ENCODE measurements around the gene TMEM126B. TPM values are rescaled to one million over a fixed set of nuclear protein-coding genes. Genes with fewer than 3 reads are reported as not detected.

Gene TMEM126B
- total RNA-seq, 1 experiment from 2014 or later: 50.4 TPM

DNA sequence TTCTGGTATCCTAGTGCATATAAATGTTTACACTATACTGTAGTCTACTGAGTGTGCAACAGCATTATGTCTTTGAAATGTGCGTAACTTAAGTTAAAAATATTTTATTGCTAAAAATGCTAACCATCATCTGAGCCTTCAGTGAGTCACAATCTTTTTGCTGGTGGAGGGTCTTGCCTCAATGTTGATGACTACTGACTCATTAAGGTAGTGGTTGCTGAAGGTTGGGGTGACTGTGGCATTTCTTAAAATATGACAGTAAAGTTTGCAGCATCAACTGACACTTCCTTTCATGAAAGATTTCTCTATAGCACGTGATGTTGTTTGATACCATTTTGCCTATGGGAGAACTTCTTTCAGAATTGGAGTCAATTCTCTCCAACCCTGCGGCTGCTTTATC is 45.0 kb downstream of the TMEM126B start:
- intact Hi-C loops (cut with micrococcal nuclease): no loop called here
- H3K27me3 Mint-ChIP-seq (ENCODE audit: insufficient read depth, unreplicated experiment): no peaks in the 10 kb centered on the region
- no TSS peak for BruUV-seq (replicated peaks)
- no peak overlapping the region for H3K4me3 Mint-ChIP-seq (ENCODE audit: unreplicated experiment)
- TF ChIP-seq, protein P1, sequence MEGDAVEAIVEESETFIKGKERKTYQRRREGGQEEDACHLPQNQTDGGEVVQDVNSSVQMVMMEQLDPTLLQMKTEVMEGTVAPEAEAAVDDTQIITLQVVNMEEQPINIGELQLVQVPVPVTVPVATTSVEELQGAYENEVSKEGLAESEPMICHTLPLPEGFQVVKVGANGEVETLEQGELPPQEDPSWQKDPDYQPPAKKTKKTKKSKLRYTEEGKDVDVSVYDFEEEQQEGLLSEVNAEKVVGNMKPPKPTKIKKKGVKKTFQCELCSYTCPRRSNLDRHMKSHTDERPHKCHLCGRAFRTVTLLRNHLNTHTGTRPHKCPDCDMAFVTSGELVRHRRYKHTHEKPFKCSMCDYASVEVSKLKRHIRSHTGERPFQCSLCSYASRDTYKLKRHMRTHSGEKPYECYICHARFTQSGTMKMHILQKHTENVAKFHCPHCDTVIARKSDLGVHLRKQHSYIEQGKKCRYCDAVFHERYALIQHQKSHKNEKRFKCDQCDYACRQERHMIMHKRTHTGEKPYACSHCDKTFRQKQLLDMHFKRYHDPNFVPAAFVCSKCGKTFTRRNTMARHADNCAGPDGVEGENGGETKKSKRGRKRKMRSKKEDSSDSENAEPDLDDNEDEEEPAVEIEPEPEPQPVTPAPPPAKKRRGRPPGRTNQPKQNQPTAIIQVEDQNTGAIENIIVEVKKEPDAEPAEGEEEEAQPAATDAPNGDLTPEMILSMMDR (IDR thresholded peaks at IDR 0.05; ENCODE audit: unreplicated experiment): no peak
- no peak overlapping the region for H3K27ac Mint-ChIP-seq (ENCODE audit: low read depth, unreplicated experiment)
- CTCF ChIA-PET: no interaction called here
- H3K9me3 Mint-ChIP-seq (ENCODE audit: unreplicated experiment): no peaks in the 10 kb centered on the region
- H3K36me3 Mint-ChIP-seq (ENCODE audit: insufficient read depth, unreplicated experiment): no peaks in the 10 kb centered on the region
- no peak for DNase-seq (ENCODE audit: unreplicated experiment)
- POLR2A ChIA-PET: no interaction called here
- no peaks in the 10 kb centered on the region for H3K4me1 Mint-ChIP-seq (ENCODE audit: insufficient read depth, unreplicated experiment)

DNA sequence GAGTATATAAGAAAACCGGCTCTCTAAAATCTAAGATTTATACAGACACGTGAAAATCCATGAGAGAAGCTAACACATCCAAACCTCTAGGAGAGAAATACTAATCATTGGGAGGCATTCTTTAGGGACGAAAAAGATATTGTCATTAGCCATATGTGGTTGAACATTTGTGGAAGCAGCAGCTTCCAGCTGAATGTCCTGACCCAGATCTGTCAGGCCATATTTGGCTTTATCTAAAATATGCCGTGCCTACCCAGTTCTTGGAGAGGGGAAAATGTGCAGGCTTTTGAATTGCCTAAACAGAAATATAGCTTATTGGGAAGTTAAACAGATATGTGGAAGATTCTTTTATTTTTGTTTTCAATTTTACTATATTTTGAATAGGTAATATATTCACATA is 51.2 kb downstream of the TMEM126B start:
- Mint-ChIP-seq H3K27ac (ENCODE audit: low read depth, unreplicated experiment) (no peak overlapping the region), H3K27me3 (ENCODE audit: insufficient read depth, unreplicated experiment) (no peaks in the 10 kb centered on the region), H3K4me1 (ENCODE audit: insufficient read depth, unreplicated experiment) (no peaks in the 10 kb centered on the region), H3K4me3 (ENCODE audit: unreplicated experiment) (no peak overlapping the region), H3K36me3 (ENCODE audit: insufficient read depth, unreplicated experiment) (no peaks in the 10 kb centered on the region), H3K9me3 (ENCODE audit: unreplicated experiment) (no peaks in the 10 kb centered on the region)
- ChIA-PET CTCF (interaction anchor here (0.7 to 1.5 kb wide), 3 partner anchors 10 to 110 kb away, joined by 3 to 5 read pairs (median 3); no protein-coding TSS in a partner anchor), POLR2A (interaction anchor here (1.2 kb wide), 1 partner anchor 10 kb away, joined by 3 read pairs; no protein-coding TSS in a partner anchor)
- no peak for DNase-seq (ENCODE audit: unreplicated experiment)
- intact Hi-C loops (cut with micrococcal nuclease): no loop called here
- TF ChIP-seq, protein P1 (IDR thresholded peaks at IDR 0.05; ENCODE audit: unreplicated experiment): no peak
- no TSS peak for BruUV-seq (replicated peaks)

DNA sequence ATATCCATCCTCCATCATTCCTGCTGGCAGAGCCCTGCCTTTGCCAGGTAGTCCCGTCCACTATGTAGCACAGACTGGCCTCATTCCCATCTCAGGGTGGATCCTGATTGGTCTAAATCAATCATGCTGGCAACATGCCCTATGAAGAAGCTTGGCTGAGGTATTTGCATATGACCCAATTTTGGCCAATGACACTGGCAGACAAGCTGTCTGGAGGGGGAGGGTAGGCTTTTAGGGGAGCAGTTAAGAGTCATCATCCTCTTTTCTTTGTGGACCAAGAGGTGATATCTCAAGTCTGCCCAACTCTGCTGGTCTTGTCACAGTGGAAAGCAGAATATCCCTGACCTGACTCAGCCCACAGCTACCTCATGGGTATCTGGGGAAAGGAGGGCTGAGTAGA is 52.5 kb downstream of the TMEM126B start:
- intact Hi-C loops (cut with micrococcal nuclease): no loop called here
- DNase-seq (ENCODE audit: unreplicated experiment): no peak
- H3K27me3 Mint-ChIP-seq (ENCODE audit: insufficient read depth, unreplicated experiment): no peaks in the 10 kb centered on the region
- no peak overlapping the region for H3K27ac Mint-ChIP-seq (ENCODE audit: low read depth, unreplicated experiment)
- BruUV-seq (replicated peaks): no TSS peak
- H3K4me3 Mint-ChIP-seq (ENCODE audit: unreplicated experiment): no peak overlapping the region
- H3K36me3 Mint-ChIP-seq (ENCODE audit: insufficient read depth, unreplicated experiment): no peaks in the 10 kb centered on the region
- ChIA-PET POLR2A (interaction anchor here (1.0 to 1.4 kb wide), 2 partner anchors 16 to 30 kb away, joined by 3 to 4 read pairs; partner anchors contain the start of gene CREBZF), CTCF (no interaction called here)
- H3K9me3 Mint-ChIP-seq (ENCODE audit: unreplicated experiment): no peaks in the 10 kb centered on the region
- H3K4me1 Mint-ChIP-seq (ENCODE audit: insufficient read depth, unreplicated experiment): no peaks in the 10 kb centered on the region
- TF ChIP-seq, protein P1 (IDR thresholded peaks at IDR 0.05; ENCODE audit: unreplicated experiment): no peak

DNA sequence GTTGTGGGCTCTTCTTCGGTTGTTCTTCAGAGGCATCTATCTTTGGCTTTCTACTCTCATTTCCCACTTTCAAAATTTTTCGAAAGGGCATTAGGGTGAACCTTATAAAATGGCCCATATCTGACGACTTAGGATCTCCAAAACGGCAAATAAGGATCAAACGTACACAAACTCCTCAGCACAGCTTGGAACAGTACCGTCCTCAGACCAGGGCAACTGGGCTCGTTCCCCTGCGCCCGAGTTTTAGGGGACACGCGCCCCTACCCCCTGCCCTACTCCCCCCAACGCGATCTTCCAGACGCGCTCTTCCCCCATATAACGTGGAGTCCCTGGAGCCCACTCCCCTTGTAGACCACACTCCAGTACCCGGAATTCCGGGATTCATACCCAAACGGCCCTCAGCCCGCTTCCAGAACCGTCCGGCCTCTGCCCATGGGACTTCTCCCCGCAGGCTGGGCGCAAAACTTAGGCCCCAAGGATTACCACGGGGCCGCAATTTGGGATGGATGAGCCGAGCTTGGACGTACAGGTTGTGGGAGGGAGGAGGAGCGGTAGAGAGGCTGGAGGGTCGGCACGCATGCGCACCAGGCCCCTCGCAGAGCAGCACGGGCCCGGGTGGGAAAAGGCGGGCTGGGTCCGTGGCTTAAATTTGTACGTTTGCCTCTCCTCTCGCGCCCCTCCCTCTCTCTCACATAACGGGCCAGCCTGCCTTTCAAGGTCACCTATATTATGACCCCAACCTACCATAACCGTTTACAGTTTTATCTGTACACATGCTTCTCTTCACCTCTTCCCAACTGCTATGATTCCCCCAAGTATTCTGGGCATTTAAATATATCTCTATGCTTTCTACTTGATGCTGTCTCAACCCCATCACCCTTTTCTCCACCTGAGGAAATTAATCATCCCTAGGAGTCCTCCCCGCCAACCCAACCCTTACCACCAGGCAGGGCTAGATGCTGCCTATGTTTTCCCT is 54.2 kb downstream of the TMEM126B start:
- intact Hi-C loops (cut with micrococcal nuclease): no loop called here
- ChIA-PET CTCF (no interaction called here), POLR2A (no interaction called here)
- no peak overlapping the region for H3K27ac Mint-ChIP-seq (ENCODE audit: low read depth, unreplicated experiment)
- no peaks in the 10 kb centered on the region for H3K4me1 Mint-ChIP-seq (ENCODE audit: insufficient read depth, unreplicated experiment)
- TF ChIP-seq, protein P1 (IDR thresholded peaks at IDR 0.05; ENCODE audit: unreplicated experiment): no peak
- H3K27me3 Mint-ChIP-seq (ENCODE audit: insufficient read depth, unreplicated experiment): no peaks in the 10 kb centered on the region
- no TSS peak for BruUV-seq (replicated peaks)
- H3K4me3 Mint-ChIP-seq (ENCODE audit: unreplicated experiment): no peak overlapping the region
- no peaks in the 10 kb centered on the region for H3K9me3 Mint-ChIP-seq (ENCODE audit: unreplicated experiment)
- no peak for DNase-seq (ENCODE audit: unreplicated experiment)
- H3K36me3 Mint-ChIP-seq (ENCODE audit: insufficient read depth, unreplicated experiment): no peaks in the 10 kb centered on the region

Data from MCF 10A (cell line).